ENCODE results near the gene CLEC4C.

- TF ChIP-seq CTCF (IDR thresholded peaks at IDR 0.05; ENCODE audit: control extremely low read depth in 1 of 3, insufficient read depth in 1 of 3, low read depth in 1 of 3, low read length in 3 of 3) (no peak), ATF2 (IDR thresholded peaks at IDR 0.05; ENCODE audit: low read length) (no peak)
These were observed 40.6 kb upstream of the CLEC4C start for GRCh38 chr12:7787574-7788293.
